ENCODE measurements around the gene MYL11.
A peak's percentile ranks its signal among the peaks of the same experiment; 100 is the strongest.
"Not testable (repeated sequence)": the region's sequence is repeated elsewhere in the genome, so short reads cannot be mapped to it uniquely, and the experiment has no call there.

The MYL11 gene

DNA sequence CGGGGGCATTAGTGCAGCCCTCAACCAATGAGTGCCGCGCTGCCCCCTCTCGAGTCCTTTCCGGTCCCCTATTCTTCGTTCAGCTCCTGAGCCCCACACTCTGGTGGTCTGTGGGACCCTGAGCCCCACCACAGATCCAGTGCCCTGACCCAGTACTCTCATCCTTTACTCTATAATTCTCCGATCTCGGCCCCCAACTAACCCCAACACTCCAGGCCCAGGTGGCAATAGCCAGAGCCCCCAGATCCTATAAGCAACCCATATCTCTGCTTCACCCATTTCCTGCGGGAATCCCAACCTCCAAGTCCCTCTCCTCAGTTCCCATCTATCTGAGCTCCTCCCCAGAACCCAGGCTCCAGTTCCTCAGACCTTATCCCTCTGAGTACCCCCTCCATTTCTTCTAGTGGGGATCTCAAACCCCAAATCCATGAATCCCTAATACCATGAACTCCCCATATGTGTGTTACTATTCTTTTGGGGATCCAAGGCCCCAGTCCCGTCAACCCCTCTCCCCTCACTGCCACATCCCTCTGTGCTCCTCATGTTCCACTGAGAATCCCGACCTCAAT lies 3.3 kb upstream of the MYL11 start:
- no peak for DNase-seq

DNA sequence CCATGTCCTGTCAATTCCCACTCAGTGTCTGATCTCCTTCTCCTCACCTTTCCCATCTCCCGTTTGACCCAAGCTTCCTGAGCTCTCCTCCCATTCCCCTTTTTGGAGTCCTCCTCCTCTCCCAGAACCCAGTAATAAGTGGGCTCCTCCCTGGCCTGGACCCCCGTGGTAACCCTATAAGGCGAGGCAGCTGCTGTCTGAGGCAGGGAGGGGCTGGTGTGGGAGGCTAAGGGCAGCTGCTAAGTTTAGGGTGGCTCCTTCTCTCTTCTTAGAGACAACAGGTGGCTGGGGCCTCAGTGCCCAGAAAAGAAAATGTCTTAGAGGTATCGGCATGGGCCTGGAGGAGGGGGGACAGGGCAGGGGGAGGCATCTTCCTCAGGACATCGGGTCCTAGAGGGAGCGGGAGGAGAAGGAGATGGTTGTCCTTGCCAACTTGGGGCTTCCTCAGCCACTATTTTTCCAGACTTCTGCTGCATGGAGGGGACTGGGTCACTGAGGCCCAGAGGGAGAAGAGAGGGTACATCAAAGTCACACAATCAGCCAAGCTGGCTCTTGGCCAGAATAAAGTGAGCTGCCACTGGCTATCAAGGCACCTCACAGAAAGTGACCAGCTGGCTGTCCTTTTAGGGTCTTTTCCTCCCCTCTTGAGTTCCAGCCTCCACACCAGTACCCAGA lies 2.4 kb upstream of the MYL11 start:
- no peak for DNase-seq

DNA sequence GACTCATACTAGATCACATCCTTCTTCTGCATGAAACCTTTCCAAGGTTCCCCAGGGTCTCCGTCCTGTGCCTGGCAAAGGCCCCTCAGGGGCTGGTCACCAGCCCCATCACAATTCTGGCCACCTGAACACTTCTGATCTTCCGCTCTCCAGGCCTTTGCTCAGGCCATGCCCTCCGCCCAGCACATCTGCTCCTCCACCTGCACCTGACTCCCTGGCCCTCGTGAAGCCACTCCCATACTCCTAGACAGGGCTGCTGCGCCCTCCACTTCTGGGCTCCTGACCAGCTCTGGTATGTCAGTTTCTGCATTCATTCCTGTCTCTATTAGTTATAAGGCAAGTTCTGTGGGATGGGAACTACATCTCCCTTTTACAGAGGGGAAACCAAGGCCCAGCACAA lies 1.9 kb upstream of the MYL11 start:
- no peak for DNase-seq

DNA sequence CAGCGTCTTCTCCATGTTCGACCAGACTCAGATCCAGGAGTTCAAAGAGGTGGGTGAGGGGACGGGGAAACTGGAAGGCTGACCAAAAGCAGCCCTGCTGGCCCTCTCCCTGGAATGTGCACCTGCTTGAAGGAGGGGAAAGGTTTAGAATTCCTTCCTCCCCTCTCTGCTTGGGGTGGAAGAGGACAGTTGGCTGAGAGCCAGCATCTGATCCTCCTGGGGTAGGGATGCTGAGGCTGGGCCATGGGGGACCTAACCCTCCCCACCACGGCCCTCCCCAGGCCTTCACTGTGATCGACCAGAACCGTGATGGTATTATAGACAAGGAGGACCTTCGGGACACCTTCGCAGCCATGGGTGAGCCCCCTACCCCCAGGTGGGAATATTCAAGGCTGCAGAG lies 1.3 kb downstream of the MYL11 start:
- DNase-seq: no peak

DNA sequence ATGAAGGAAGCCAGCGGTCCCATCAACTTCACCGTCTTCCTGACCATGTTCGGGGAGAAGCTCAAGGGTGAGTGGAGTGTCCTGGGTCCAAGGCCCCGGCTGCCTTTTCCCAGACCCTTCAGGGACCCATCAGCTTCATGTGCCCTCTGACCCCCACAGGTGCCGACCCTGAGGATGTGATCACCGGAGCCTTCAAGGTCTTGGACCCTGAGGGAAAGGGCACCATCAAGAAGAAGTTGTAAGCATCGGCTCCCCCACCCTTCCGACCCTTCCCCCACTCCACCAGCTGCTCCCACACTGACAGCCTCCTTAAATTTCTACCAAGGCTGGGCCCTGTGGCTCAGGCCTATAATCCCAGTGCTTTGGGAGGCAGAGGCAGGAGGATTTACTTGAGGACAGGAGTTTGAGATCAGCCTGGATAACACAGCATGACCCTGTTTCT lies 1.9 kb downstream of the MYL11 start:
- DNase-seq: no peak

DNA sequence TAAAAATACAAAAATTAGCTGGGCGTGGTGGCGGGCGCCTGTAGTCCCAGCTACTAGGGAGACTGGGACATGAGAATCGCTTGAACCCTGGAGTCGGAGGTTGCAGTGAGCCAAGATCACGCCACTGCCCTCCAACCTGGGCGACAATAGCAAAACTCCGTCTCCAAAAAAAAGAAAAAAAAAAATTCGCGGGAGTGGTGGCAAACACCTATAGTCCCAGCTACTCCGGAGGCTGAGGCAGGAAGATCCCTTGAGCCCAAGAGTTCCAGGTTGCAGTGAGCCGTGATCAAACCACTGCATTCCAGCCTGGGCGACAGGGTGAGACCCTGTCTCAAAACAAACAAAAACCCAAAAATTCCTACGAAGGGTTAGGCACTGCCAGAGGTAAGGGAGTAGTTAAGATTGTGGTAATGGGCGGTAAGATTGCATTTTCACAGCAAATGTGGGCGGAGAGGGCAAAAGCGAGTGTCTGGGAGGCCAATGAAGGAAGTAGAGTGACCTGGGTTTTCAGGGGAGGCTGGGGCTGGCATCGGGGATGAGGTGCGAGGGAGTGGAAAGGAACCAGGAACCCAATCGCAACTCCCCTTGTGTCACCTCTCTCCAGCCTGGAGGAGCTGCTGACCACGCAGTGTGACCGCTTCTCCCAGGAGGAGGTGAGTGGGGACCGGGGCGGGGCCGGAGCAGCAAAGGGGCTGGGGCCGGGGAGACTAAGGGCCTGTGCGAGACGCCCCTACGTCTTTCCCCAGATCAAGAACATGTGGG lies 2.6 kb downstream of the MYL11 start:
- DNase-seq: no peak

DNA sequence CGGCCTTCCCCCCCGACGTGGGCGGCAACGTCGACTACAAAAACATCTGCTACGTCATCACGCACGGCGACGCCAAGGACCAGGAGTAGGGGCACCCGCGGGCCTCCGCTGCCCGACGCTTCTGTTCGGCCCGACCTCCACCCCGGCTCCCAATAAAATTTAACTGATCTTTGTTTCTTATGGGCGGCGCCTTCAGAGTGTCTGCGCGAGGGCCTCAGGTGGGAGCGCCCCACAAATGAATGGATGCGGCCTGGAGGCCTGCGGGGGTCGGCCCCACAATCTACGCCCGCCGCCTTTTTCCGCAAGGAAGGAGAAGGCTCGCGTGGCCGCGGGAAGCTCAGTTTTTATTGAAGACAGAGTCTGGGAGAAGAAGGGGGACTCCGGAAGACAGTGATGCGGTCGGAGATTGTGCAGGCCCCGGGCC lies 3.2 kb downstream of the MYL11 start:
- peak; percentile 77 for DNase-seq

DNA sequence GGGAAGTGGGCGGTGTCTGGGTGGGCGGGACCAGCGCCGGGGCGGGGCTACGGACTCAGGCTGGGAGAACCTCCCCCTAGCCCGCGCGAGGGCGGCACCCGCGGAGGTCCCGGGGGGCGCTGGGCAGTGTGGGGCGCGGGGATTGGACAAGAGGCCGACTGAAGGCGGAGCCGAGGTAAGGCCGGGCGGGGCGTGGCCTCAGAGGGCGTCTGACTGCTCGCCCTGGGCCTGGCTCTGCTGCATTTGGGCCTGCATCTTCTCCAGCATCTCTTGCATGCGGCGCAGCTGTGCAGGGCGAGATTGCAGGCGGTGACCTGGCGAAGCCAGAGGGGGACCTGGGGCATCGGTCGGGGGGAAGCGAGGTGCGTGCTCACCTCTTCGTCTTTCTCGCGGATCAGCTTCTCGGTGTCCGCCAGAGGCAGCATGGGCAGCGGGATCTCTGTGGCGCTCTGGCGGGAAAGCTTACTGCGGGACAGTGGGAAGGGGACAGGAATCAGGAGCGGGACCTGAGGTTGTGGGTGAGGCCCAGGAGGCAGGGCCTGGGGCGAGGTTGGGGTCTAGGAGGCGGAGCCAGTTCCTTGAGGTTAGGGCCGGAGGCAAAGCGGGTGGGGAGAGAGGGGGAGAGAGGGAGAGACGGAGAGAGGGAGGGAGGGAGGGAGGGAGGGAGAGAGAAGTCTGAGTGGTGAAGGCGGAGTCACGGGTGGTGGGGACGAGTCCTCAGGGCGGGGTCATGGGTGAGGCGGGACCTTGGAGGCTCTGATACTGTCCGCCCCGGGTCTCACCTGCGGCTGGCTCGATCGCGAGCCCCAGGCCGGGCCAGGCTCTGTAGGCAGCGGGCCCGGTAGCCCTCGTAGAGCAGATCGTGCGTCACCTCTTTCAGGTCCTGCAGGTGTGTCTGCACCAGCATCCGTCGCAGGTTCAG lies 3.9 kb downstream of the MYL11 start:
- peak; percentile 96 for DNase-seq

DNA sequence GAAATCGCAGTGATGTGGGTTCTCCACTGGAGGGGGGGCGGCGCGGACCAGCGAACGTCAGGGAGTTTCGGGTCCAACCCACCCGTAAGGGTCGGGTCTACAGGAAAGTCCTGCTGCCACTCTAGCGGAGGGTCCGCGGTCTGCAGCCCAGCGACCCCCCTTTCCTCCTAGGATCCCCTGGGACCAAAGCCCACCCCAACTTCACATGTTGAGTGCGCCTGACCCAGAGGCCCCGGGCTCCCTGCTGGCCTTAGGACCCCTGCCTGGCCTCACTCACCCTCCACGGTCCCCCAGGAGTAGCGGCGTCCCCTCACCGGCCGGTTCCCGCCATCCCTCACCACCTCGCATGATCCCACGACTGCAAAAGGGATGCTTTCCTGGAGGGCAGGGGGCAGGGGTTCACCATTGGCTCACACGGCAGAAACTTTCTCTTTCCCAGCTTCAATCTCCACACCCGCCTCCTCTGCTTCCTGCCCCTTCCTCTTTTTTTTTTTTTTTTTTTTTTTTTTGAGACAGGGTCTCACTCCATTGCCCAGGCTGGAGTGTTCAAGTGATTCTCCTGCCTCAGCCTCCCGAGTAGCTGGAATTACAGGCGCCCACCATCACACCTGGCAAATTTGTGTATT lies 4.7 kb downstream of the MYL11 start:
- no peak for DNase-seq

DNA sequence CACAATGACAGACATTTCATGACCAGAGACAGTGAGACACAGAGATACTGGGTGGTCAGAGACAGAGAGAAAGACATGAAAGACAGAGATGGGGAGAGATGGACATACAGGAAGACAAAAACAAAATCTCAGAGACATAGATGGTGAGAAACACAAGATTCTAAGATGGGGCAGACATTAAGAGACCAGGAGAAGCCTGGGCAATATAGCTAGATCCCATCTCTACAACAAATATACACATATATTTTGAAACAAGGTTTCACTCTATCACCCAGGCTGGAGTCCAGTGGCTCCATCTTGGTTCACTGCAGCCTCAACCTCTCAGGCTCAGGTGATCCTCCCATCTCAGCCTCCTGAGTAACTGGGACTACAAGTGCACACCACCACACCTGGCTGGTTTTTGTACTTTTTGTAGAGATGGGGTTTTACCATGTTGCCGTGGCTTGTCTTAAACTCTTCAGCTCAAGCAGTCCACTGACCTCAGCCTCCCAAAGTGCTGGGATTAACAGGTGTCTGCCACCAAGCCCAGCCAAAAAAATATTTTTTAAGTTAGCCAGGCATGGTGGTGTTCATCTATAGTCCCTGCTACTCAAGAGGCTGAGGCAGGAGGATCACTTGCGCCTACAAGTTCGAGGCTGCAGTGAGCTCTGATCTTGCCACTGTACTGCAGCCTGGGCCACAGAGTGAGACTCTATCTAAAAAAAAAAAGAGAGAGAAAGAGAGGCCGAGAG lies 5.6 kb downstream of the MYL11 start:
- no peak for DNase-seq

DNA sequence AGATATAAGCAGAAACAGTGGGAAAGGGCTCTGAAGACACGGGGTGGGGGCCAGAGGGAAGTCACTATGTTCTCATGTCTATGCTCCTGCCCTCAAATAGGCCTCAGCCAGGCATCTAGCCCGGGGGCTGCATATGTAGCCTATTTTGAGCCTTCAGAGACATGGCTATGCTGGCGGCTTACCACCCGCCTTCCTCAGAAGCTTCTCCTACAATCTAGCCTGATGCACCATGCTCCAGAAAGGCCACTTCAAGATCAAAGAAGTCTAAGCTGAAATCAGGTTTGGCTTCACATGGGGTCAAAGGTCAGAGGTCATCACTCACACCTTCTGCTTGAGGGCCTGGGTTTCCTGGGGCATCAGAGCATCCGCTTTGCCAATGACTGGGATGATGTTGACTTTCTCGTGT lies 6.2 kb downstream of the MYL11 start:
- DNase-seq: no peak

DNA sequence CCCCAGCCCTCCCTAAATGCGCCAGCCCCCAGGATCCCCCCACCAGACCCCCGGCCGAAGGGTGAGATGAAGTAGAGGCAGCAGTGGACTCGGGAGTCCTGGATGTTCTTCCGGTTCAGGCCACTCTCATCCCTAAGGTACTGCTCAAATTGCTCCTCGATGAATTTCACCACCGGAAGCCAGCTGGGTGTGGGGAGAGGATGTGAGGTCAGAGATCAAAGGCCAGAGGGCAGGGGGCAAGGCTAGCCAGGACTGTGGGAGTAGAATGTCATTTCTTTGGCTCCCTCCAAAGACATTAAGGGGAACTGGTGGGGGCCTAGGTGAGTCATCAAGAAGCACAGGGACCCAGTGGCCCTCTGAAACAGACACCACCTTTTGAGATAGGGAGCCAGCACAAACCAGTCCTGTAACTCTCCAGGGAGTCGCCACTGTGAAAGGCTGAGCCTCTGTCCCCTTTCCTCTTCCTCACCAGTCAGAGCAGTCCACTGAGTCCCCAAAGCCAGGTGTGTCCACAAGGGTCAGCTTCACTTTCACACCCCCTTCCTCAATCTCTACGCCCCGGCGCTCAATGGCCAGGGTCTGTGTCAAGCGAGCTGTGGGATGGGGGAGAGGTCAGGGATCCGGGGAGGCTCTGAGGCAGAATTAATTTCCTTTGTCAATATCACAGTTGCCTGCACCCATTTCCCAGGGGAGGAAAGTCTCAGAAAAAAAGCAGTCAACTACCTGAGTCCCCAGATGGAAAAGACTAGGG lies 6.9 kb downstream of the MYL11 start:
- DNase-seq: no peak

DNA sequence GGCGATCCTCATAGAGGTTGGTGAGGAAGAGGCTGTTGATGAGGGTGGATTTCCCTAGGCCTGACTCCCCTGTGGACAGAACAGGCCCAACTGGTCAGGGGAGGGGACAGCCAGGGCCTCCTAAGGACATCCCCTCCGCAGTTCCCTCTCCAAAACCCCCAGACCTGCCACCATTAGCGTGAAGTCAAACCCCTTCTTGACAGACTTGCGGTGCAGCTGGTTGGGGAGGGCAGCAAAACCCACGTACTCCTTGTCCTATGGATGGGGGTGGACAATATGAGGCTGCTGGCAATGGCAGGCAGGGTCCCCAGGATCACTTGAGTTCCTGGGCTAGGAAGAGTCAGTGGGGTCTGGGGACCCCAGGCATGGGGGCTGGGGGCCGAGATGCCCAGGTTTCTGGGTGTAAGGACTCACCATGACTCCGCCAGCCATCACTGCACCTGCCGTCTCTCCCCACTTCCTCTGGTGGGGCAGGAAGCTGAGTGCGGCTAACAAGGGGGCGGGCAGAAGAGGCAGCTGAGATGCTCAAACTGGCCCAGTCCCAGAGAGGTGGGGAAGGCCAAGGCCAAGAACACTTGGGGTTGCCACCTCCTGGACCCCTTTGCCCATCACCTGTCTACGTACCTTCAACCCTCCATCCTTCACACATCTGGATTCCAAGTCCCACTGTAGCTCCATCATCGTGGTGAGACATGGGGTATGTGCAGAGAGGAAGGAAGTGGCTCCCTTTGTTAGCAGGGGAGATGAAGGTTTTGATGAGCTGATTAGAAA lies 7.7 kb downstream of the MYL11 start, which contains the start of gene SEPTIN1:
TSS of gene SEPTIN1 (minus strand) at position 451 of the 771 bp plus-strand sequence. CDS start at position 432, 19 bp downstream.
- DNase-seq: no peak

DNA sequence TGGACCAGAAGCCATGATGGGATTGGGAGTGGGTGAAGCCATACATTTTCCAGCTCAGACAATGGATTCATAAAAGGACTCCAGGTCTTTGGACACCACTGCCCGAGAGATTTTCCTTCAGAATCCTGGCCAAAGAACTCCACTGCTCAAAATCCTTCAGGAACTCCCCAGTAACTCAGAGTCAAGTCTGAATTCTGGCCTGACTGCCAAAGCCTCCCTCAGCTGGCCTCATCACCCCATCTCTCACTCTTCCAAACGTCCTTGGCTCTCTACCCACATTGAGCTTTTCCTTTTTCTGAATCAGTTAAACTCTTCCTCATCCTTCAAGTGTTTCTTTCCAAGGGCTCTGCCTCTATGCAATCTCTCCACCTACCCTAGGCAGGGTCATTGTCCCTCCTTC lies 8.9 kb downstream of the MYL11 start:
- no peak for DNase-seq

DNA sequence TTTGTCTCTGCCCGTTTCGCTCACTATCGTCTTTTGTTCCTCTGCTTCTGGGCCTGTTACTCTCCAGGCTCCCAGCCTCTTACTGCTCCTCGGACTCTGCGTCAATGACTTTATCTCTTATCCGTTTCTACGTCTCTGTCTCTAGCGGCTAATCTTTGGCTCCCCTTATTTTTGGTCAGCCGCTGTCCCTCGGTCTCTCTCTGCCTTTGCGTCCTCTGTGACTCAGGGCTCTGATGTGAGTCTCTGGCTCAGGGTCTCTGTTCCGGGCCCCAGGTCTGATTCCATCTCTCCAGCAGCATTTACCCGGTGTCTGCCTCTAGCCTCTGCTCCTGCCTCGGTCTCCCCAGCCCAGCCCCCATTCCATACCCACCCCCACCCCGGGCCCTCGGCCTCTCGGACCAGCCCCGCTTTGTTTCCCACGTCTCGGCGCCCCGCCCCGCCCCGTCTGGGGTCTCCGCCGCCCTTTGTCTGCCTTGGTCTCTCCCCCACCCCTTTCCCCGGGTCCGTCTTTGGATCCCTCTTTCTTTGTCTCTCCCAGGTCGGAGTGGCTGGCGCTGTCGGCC lies 20.1 kb downstream of the MYL11 start:
- no peak for DNase-seq

DNA sequence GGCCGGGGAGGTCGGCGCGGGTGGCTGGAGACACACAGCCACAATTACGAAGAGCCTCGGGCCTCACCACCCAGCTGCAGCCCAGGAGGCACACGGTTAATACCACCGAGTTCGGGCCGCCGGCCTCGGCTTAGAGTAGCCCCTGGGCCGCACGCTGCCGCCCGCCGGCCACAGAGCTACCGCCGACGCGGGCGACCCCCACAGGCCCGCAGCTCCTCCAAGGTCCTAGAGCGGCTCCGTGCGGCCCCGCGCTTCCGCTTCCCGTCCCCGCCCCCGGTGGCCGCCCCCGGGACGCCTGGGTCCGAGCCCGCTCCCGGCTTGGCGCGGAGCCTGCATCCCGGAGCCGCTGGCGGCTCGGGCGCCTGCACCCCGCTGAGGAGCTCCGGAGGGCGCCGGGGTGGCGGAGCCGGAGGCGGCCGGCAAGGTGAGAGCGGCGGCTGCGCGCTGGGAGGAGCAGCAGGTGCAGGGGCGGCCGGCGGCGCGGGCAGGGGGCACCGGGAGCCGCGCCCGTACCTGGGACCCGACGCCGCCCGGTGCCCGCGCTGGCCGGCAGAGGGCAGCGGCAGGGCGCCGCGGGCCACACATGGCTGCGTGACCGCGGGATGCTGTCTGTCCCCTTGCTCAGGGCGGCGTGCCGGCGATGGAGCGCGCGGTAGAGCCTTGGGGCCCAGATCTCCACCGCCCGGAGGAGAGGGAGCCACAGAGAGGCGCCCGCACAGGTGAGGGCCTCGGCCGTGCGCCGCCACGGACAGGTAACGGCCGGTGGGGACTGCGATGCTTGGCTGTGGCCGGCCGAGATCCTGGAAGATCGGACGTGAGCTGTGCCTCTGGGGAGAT lies 20.8 kb downstream of the MYL11 start, which contains the start of gene ZNF48:
TSS of gene ZNF48 (plus strand) at position 266 of the 837 bp plus-strand sequence. CDS start at position 641, 375 bp downstream.
- peak; percentile 90 for DNase-seq

DNA sequence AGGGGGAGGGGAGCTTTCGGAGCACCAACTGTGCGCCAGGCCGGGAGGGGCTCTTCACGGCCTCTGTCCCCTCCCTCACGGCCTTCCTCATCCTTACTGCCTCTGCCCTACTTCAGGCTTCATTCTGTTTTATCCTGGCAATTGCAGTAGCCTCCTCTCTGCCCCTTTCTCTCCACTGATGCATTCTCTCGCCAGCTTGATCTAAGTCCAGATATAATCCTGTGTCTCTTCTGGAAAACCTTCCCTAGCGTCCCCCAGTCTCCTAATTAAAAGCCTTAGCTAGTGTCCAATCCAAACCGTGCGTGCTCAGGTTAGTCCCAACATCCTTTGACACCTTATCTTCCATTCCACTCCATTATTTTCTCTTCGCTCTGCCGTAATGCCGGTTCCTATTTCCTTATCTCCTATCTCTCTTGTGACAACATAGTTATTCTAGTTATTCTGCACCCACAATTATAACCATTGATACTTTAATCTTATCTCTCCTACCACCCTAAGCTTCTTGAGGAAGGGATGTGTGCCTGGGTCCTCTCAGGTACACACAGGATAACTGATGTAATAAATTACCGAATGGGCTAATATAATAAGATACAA lies 21.5 kb downstream of the MYL11 start:
- no peak for DNase-seq

DNA sequence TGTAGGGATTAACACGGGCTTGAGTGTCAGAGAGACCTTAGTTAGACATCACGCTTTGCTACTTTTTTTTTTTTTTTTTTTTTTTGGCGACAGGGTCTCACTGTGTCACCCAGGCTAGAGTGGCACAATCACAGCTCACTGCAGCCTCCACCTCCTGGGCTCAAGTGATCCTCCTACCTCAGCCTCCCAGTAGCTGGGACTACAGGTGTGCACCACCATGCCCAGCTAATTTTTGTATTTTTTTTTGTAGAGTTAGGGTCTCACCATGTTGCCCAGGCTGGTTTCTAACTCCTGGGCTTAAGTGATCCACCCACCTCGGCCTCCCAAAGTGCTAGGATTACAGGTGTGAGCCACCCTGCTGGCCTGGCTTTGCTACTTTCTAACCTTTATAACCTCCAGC lies 22.0 kb downstream of the MYL11 start:
- DNase-seq: not testable (repeated sequence)
